Amygdala (tissue), 56 donors: Measurements from ENCODE around the gene FOXP1.

Experiments
- DNase-seq, 56 donors: peaks; one replicate each; lab custom pipeline; 2025; lab: John Stamatoyannopoulos, UW

FOXP1 gene

DNA sequence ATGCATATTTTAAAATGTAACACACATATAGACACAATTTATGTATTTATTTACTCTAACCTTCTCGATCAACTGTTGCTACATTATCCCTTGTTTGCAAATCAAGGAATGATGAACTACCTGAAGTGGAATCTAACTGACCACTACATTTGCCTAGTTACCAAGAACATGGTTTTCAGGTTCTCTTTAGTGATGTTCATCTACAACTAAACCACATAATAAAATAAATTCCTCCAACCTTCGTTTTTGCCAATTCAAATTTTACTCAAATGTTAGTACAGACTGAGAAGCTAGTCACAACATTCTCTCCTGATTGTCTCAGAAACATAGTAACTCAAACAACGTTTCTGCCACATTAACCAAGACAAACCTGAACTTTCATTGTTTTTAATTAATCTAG, 521.9 kb downstream of the FOXP1 start:
- no peak for DNase-seq

DNA sequence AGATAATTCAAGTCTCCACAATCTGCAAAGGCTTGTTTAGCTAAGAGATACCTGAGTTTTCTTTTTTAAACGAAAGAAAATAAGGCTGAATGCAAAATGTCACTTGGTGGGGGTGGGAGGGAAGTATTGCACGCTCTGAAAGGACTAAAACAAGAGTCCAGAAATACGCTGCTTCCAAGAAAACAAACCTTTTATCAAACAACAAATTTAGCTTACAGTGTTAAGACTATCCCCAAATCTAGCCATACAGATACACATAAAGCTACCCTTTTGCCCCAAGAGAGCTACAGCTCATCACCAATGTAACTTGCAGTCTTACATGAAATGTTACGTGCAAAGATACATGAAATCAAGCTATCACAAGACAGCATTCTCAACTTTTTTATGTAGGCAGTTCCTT, 522.5 kb downstream of the FOXP1 start:
- DNase-seq: no peak

GRCh38 chr3:71060536-71060935, 523.0 kb downstream of the FOXP1 start:
- no peak for DNase-seq

DNA sequence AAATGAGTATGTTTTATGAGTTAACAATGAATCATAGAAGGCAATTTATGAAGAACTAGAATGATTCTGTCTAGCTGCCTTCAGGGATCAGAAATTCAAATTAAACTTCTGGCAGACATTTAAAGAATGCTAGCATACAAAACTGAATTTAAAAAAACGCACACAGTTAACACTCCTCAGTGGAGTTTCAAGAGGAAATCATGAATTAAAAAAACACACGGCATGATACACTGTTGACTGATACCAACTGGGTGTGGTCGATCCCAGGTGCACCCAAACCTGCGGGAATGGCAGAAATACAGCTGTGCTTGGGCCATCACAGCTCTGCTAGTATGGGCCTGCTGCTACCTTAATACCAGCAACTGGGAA, 526.0 kb downstream of the FOXP1 start:
- DNase-seq: no peak

GRCh38 chr3:71056327-71056726, 527.2 kb downstream of the FOXP1 start:
- no peak for DNase-seq

DNA sequence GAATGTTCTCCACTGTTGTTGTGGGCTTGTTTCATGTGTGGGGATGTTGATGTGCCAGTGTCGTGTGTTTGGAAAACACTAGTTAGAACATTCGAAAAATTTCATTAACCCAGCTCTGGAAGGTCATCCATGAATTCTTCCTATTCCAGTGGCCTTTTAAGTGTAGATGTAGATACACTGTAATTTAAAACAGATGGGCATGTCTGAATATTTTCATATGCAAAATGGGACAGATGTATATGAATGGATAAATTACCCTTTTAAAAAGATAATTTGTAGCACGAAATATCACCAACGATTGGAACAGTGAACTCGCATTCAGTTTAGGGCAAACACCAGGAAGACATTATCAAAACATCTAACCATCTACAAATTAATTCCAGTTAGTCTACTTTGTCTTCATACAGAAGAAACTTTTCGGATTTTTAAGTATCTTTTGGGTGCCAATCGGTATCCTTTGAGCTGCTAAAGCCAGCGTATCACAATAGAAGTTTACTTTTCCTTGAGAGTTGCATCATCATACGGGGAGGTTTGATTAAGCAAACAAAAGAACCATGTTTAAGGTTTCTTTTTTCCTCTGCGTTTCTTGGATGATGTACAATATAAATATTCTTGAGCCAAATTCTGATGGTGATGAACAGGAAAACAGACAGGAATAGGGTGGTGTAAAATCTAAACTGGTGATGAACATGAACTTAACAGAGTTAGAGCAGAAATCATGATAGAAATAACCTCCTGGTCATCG, 528.1 kb downstream of the FOXP1 start:
- DNase-seq: no peak

- DNase-seq: no peak
These were observed 529.2 kb downstream of the FOXP1 start for GRCh38 chr3:71054312-71054711.

GRCh38 chr3:71053495-71053894, 530.0 kb downstream of the FOXP1 start:
- DNase-seq: no peak

DNA sequence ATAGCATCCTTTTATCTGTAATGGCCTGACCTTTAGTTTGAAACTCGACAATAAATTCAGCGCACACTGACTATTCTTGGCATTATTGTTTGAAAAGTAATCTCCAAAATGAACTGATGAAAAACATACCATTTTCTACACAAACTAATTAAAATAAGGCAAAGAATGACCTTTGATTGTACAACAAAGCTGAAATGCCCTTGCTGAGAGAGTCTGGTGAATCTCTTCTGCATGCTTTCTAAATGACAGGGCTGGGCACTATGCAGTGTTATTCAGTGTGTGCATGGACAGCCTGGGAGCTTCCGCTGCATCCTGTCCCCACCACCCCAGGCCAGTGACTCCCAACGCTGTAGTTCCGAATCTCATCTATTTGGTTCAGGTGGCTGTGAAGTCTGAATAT, 530.8 kb downstream of the FOXP1 start:
- DNase-seq: no peak

DNA sequence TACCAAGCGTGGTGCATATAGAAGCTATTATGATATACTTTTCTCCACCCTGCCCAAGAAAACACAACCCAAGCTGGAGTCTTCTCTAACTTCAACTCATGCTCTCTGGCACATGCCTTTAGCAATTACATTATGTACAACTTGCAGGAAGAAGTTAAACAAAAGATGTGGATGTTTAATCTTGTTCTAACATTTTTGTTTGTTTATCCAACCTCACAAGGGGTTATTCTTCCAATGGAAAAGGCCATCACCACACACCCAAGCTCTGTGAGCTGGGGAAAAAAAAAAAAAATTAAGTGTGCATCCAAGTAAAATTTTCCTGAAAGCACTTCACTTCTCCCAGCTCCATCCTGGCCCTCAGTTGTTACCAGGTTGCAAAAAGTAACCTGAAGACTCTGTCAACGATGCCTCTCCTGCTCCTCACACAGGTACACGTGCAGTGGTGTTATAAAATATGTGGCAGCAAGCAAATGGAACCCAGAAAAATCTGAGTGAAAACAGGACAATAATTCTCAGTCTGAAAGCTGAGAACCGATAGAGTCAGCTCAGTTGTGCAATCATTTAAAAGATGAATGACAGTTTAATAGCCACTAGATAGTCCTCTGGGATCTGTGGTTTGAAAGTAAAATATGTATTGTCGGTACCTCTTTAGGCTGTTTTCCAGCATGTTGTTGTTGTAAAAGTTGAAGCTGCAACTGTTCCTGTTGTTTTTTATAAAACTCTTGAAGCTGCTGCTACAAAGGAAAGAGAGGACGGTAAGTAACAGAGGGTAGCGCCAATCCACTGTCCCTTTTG, 531.4 kb downstream of the FOXP1 start:
- DNase-seq: no peak

GRCh38 chr3:71051259-71051595, 532.3 kb downstream of the FOXP1 start:
- DNase-seq: no peak

DNA sequence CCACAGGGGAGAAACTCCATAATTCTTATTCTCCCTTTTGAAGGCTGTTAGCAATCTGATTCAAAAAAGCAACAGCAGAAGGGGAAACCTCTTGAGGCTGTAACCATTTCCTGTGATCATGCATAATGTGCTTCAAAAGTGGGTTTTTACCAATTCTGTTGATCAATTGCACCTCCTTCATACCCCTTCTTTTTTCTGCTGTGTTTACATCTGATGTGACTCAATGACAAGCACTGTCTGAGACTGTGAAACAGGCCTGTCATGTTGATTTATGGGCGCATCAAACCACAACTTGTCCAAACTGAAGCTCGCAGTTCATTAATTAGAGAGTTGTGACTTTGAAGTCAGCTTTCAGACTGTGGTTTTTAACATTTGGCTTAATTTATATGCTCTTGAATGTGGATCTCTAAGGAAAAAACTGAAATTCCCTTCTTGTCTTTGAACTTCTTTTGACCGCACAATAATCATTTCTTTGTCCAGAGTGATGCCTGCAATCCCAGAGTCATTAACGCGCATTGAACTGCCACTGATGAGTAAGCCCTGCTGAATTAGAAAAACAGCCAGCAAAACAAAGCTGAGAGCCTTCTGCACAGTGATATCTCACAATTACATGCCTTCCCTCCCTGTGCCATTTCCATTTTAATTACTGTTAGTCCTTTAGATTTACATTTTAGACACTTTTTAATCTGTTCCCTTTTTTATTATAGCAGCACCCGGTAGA, 532.8 kb downstream of the FOXP1 start:
- DNase-seq: peak in 22 of 56 donors; percentile 5 to 59 (median 33)

GRCh38 chr3:71050166-71050537, 533.4 kb downstream of the FOXP1 start:
- DNase-seq: no peak

DNA sequence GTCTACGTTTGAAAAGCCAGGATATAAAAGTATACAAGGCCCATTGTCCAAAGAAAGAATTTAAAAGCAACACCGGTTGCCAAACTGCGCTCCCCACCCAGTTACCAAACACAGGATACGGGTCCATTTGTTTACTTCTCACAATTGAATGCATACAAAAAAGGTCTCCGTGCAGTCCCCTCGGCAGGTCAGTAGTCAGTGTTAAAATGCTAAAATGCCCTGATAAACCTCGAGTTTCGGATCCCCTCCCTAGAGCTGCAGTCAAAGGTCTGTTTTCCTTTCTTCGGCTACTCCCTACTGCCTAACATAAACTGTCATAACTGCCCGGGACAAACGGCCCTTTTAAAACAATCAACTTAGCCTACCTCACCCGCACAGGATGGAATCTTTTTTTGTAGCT, 534.6 kb downstream of the FOXP1 start:
- no peak for DNase-seq

DNA sequence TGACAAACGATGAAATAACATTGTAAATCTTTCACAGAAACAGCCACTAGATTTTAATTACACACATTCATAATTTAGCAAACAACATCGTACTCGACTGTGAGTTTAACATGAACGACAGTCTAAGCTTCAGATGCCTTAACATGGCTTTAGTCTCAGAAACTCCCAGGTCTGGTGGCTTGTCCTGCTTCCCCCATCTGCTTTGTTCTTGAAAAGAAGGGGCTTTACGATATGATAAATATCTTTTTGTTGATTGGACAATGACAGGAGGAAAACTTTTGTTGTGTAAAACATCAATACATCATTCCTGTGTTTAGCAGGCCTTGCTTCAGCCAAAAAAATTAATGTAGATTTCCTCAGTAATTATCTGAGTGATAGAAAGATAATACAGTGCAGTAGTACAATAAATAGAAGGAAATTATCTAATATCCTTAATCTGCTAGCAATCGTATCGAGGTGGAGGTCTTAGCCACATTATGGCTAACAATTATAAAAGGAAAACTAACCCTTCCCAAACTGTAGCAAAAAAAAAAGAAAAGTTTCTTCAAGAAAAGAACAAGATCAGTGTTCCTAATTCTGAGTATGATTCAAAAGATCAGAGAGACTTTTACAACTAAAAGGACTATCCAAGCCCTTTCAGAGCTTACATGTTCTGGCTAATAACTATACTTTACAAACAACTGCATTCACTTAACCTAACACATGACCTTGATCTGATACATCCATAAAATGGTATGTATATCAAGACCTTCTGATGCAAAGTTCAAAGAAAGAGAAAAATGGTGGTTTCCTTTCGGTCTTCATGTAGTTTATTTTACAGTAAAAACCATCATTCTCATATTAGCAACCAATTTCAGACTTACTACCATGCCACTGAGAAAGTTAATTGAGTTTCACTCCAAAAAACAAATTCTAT, 535.7 kb downstream of the FOXP1 start:
- no peak for DNase-seq

- no peak for DNase-seq
These were observed 536.7 kb downstream of the FOXP1 start for GRCh38 chr3:71046791-71047190.

DNA sequence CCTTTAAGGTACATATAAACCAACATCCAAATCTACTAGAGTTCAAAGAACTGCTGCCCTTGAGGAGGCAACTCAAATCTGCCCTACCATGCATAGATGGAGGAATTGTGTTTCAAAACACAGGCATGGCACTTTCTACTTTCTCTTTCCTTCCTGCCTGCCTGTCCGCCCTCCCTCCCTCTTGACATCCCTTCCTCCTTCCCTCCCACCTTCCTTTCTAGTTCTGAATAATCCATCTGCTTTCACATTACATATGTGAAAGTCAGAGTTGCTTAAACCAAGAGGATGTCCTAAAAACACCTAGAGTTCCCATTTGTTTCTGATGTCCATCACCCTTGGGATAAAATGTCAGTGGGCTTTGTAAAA, 537.6 kb downstream of the FOXP1 start:
- no peak for DNase-seq

DNA sequence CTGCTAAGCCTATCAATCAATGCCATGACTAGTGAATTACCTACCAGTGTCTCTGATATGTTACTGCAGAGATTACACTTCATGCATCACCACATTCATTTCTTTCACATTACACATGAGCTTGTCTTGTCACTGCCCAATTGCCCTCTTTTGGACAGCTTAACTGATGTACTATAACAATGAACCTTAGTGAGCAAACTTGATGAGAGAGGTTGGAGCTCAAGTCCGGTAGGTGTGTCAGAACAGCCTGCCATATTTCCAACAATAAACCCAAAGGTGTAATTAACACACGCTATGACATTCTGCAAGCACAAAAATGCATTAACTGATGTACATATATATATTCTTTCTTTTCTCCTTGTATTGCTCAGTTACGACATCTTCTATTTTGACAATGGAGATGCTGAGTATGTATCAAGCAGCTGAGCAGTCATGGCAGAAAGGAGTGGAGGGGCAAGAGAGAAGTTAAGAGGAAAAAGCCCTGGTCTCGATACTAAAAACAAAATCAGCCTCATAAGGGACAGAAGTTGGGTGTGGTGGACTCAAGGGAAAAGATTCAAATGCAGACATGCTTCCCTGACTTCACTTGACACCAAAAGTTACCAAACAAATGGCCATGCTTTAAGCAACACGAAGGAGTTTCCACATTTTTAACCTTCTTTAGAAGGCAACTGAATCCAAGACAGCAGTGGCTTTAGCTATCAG, 538.2 kb downstream of the FOXP1 start:
- no peak for DNase-seq

DNA sequence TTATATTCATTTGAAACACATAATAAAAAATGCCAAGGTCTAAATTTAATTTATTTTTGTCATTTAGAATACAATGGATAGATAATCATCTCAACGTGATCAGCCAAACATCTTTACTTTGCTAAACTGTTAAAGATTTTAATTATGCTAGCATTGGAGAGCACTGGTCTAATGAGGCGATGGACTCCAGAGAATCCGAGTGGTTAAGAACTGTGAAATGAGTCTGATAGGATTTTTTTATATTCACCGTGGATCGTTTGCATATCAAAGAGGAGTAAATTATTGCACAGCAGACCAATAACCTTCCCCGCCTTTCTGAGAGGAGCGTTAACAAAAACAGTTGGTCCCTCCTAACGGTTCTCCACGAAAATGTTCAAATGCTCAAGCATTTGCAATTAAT, 540.8 kb downstream of the FOXP1 start:
- DNase-seq: no peak

GRCh38 chr3:71041371-71041770, 542.2 kb downstream of the FOXP1 start:
- DNase-seq: no peak
